ENCODE results near the gene DYNLT2.
"Not testable (repeated sequence)": the region's sequence is repeated elsewhere in the genome, so short reads cannot be mapped to it uniquely, and the experiment has no call there.

The DYNLT2 gene

DNA sequence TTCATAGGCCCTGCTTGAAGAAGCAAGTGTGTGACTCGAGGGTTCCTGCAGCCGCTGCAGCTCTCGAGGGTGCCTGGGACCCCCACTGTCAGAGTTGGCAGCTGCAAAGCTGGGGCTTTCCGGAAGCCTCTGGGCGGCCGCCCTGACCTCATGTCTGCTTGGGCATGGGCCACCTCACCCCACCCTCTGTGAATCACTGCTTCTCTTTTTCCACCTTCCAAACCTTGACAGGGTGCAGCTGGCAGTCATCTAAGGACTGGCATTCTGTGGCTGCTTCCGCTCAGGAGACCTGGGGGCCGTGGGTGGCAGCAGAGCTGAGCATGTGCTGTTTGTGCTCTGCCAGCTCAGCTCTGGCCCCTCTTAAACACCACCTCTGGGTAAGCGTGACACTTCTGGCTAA lies 32.0 kb upstream of the DYNLT2 start:
- no peak for DNase-seq (ENCODE audit: low spot score)

DNA sequence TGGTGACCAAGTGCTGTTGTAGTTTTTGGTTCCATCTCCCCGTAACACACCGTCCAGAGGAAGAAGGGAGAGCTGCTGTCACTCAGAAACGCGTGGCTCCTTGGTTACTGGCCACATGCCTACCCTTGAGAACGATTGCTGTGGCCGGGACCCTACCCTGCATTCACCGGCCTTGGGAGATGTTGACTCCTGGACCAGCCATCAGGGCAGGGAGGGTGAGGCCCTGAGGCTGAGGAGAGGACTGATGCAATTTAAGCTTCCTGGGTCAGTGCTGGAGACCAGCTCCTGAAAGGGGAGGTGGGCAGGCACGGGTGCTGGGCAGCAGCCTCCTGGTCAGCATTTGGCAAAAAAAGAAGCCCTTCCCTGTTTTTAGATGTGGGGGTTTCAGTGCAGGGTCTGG lies 31.6 kb upstream of the DYNLT2 start:
- DNase-seq (ENCODE audit: low spot score) = no peak

DNA sequence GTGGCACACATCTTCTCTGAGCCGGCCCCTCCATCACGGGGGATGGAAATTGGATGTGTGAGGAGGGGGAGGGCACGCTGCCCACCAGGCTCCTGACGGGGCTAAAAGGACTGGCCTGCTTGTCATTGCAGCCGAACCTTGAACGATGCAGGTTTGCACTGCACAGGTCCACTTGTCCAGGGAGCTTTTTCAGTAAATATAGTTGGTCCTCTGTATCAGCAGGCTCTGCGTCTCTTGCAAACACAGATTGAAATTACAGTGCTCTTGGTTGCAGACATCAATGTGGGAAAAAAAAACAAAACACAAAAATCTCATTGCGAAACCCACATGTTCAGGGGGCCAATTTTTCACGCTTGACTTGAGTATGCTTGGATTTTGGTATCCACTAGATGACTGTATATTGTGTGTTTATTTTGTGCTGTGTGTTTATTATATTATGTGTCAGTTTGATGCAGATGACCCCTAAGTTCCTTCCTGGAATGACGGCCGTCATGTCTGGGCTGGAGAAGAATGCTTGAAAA lies 29.3 kb upstream of the DYNLT2 start:
- DNase-seq (ENCODE audit: low spot score) = no peak

- DNase-seq (ENCODE audit: low spot score) = no peak
Observed at GRCh38 chr6:169779896-169780295, 28.5 kb upstream of the DYNLT2 start.

DNA sequence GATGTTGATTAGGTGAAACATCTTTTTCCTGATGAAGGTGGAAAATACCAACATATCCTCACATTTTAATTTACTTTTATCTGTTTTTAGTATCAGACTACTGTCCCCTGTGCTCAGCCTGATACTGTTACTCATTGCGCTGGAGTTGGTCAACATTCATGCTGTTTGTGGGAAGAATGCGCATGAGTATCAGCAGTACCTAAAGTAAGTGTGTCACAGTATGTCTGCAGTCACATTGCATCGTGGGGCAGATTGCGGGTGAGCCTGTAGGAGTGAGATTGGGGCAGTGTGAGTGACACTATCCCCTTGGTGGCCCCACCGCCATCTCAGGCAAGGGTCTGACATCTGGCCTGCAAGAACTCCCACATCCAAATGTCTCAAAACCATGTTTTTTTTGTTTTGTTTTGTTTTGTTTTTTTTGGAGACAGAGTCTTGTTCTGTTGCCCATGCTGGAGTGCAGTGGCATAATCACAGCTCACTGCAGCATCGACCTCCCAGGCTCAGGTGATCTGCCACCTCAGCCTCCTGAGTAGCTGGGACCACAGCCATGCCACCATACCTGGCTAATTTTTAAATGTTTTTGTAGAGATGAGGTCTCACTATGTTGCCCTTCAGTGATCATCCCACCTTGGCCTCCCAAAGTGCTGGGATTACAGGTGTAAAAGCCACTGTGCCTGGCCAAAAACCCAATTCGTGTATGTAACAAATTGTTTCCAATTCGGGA lies 27.9 kb upstream of the DYNLT2 start:
- no peak for DNase-seq (ENCODE audit: low spot score)

DNA sequence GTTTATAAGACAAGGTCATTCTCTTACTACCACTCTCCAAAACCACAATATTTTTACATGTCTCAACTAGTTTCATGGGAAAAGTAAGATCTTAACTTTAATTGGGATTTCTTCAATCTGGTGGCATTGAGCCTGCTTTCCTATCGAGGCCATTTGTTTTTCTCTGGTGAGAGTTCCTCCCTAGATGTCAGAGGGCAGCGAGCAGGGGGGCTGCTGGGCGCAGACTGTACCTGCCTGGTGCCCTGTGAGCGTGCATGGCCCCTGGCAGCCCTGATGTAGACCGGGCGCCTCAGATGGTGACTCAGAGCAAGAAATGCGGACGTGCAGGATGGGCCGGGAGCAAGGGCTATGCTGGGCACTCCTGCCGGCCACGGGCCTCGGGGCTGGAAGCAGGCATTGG lies 27.3 kb upstream of the DYNLT2 start:
- no peak for DNase-seq (ENCODE audit: low spot score)

DNA sequence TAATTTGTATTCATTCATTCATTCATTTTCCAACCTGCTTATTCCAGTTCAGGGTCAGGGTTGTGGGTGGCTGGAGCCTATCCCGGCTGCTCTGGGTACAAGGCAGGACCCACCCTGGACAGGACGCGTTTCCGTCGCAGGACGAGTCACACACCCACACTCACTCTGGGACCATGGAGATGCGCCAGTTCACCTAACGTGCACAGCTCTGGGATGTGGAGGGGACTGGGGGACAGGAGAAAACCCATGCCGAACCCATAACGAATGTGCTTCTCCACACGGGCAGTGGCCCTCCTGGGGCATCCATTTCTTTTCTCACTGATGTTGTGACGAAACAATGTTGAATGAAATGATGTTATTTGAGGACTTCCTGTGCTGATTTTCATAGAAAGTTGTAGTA lies 26.5 kb upstream of the DYNLT2 start:
- no peak for DNase-seq (ENCODE audit: low spot score)

GRCh38 chr6:169776379-169776778 lies 25.0 kb upstream of the DYNLT2 start:
- no peak for DNase-seq (ENCODE audit: low spot score)

- no peak for DNase-seq (ENCODE audit: low spot score)
Observed at GRCh38 chr6:169775321-169775720, 23.9 kb upstream of the DYNLT2 start.

DNA sequence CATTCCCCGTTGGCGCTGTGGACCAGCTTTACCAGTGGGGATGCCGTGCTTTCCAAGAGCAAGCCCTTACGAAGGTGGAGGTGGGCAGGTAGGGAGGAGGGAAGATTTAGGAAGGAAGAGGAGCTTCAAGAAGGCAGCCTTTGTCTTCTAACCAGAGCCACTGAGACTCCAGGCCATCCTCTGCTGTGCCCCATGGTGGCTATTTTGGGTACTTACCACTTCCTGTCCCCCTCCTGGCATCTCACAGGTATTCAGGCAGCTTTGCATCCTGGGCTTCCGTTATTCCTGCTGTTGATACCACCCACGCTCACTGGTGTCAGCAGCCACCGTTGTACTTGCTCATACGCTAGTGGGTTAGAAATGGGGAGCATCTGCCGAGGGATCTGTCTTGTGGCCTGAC lies 23.0 kb upstream of the DYNLT2 start:
- DNase-seq (ENCODE audit: low spot score) = no peak

DNA sequence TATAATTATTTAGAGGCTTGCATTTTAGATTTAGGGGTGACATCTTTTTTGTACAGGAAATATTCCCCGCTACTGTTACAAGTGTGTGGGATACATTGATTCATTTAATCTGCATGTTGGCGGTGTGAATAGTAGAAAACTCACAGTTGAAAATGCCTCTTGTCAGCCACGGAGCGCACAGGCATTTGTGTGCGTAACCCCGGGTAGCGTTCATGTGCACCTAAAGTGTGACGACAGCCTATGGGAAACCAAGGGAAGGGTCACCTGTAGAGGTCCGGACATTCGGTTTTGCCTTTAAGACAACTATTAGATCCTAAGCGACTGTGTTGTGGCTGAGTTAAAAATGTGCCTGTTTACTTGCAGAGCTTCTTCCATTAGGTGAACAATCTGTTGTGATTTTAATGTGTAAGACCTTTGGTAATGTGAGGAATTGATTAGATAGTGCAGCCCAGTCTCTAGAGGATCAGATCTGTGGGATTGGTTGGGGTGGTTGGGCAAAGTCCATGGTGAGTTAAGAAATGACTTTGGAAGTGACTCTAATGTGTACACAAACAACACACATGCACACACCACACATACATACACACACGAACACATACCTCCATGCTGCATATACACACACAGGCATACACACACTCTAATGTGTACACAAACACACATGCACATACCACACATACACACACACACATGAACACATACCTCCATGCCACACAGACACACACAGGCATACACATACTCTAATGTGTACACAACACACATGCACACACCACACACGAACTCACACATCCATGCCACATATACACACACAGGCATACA lies 15.8 kb upstream of the DYNLT2 start:
- DNase-seq (ENCODE audit: low spot score) = no peak

DNA sequence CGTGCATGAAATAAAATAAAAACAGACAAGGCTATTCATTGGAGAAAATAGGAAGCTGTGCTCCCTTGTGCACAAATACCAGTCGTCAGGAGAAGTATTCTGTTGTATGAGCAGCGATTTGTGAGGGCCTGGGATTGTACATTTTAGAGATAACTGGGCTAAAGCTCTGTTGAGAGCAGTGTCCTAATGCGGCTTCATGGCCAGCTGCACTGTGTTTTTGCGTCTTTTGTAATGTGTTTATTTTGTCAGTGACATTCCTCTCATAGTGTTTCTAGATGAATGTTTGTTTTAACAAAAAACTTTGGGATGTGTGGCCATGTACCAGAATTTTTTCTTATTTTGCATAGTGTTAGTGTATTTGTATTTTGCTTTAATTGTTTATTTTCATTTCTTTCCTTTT lies 14.9 kb upstream of the DYNLT2 start:
- DNase-seq (ENCODE audit: low spot score) = no peak

DNA sequence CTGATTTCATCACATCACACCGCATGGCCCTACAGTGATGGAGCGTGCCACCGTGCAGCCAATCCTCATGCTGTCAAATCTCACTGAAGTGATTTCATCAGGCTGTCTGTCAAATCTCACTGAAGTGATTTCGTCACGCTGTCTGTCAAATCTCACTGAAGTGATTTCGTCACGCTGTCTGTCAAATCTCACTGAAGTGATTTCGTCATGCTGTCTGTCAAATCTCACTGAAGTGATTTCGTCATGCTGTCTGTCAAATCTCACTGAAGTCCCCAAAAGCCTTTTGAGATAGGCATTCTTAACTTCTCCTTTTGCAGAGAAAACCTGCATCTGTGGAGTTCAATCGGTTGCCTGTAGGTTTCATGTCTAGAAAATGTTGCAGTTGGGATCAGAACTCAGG lies 14.4 kb upstream of the DYNLT2 start:
- DNase-seq (ENCODE audit: low spot score) = not testable (repeated sequence)

GRCh38 chr6:169763881-169764280 lies 12.5 kb upstream of the DYNLT2 start:
- no peak for DNase-seq (ENCODE audit: low spot score)

- no peak for DNase-seq (ENCODE audit: low spot score)
Observed at GRCh38 chr6:169763308-169763707, 11.9 kb upstream of the DYNLT2 start.

DNA sequence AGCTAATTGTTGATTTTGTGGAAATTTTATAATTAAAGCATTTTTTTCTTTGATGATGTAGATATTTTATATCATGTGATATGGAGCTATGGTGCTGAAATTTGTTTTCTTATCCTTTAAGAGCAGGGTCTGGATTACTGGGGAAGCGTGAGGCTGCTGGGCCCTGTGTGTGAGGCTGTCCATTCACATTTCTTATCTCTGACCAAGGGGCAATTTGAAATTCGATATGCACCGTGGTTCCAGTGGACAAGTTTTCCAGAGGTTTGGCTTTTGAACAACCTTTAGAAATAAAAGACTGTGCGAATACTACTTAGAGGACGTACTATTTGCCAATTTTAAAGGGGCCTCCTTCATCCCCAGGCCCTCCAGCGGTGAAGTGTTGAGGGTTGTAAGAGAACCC lies 3.8 kb upstream of the DYNLT2 start:
- no peak for DNase-seq (ENCODE audit: low spot score)

DNA sequence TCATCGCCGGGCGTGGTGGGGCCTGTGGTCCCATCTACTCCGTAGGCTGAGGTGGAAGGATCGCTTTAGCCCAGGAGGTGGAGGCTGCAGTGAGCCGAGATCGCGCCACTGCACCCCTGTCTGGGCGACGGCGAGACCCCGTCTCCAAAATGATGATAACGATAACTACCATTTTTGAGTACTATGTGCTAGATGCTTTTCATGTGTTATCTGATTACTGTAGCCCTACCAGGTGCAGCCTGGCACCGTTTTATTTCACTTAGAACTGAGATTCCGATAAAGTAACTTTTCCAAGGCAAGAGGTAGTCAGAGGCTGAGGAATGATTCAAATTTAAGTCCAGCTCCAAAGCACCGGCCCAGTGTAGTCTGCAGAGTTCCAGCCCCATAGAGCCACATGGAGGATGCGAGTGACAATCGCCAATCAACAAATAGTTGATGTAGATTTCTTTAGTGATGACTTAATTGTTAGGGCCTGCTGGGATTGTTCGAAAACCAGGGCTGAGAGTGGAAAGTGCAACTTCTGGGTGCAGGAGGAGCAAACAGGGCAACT lies 777 bp upstream of the DYNLT2 start:
- no peak for DNase-seq (ENCODE audit: low spot score)

DNA sequence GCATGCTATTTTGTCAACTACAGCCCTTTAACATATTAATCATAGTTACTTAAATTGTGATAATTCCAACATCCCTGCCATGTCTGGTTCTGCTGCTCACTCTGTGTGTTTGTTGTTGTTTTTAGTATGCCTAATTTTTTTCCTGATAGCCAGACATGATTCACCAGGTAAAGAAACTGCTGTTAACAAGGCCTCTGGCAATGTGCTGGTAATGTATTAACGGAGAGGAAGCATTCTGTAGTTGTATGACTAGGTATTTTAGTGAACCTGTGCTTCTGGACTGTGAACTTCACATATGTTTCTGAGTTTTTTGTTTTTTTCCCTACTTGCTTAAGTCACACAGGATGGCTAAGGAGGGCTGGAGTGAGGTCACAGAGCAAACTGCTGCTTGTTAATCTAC lies 4.8 kb downstream of the DYNLT2 start:
- DNase-seq (ENCODE audit: low spot score) = no peak

DNA sequence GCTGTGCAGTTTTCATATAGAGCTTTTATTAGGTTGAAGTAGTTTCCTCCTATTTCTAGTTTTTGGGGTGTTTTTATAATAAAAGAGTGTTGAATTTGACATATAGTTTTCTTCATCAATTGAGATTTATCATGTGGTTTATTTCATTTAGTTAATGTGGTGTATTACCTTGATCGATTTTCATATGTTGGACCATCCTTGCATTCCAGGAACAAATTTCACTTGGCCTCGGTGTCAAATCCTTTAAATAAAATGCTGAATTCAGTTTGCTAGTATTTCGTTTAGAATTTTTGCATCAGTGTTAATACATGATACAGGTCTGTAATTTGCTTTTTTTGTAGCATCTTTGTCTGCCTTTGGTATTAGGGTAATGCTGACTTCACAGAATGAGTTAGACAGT lies 6.0 kb downstream of the DYNLT2 start:
- DNase-seq (ENCODE audit: low spot score) = no peak

DNA sequence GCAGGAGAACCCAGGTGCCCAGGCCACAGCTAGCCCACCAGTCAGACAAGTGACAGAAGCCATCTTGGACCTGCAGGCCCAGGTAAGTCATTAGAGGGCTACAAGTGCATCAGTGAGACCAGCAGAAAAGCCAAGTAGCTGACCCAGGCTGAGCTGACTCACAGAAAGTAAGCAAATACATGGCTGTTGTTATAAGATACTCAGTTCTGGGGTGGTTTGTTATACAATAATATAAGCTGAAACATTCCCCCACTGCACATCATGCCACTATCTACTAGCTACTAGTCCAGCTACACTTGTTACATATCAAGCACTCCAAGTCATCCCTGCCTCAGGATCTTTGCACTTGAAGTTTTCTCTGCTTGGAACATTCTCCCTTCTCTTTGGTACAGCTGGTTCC lies 10.0 kb downstream of the DYNLT2 start:
- no peak for DNase-seq (ENCODE audit: low spot score)

DNA sequence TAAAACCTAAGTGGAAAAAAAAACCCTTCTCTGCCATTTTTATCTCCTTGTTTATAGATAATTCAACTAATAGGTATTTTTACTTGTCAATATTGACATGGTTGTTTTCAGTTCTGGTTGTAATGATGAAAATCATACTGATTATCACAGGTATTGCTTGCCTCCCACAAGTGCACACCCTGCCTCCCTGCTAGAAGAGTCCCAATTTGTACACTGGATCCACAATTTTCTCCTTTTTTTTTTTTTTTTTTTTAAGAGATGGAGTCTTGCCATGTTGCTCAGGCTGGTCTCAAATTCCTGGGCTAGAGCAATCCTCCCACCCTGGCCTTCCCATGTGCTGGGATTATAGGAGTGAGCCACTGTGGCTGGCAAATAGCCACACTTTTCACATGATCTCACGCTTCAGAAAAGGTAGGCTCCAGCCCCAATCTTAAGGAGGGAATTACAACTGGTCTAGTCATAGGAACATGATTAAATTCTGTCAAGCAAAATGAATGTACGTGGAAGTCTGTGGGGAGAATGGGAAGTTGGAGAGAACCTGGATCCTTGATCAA lies 12.3 kb downstream of the DYNLT2 start:
- no peak for DNase-seq (ENCODE audit: low spot score)

GRCh38 chr6:169738204-169738975 lies 13.0 kb downstream of the DYNLT2 start:
- DNase-seq (ENCODE audit: low spot score) = no peak
